Type B pancreatic cell (in vitro differentiated cells): ENCODE data around the gene SBK1. TPM values are rescaled to one million over a fixed set of nuclear protein-coding genes. Genes with fewer than 3 reads are reported as not detected.

Source experiments
- DNase-seq: peaks from one replicate; pipeline ENCODE4 v3.0.0; 2021; ENCODE audit warnings: mixed read lengths; ENCODE audit not compliant: unreplicated experiment; ENCODE audit errors: extremely low spot score
- H3K27ac Mint-ChIP-seq: 2 replicates; pipeline ENCODE4 v1.8.0; 2021; ENCODE audit warnings: mild to moderate bottlenecking, mixed read lengths
- H3K27me3 Mint-ChIP-seq: 2 replicates; pipeline ENCODE4 v1.8.0; 2021; ENCODE audit warnings: mixed read lengths
- H3K36me3 Mint-ChIP-seq: 2 replicates; pipeline ENCODE4 v1.8.0; 2021; ENCODE audit warnings: mixed read lengths
- H3K4me1 Mint-ChIP-seq: one replicate; pipeline ENCODE4 v1.8.0; 2021; ENCODE audit warnings: mixed read lengths; ENCODE audit not compliant: unreplicated experiment
- H3K4me3 Mint-ChIP-seq: 2 replicates; pipeline ENCODE4 v1.8.0; 2021; ENCODE audit warnings: mild to moderate bottlenecking, mixed read lengths
- H3K9me3 Mint-ChIP-seq: 2 replicates; pipeline ENCODE4 v1.8.0; 2021; ENCODE audit warnings: mixed read lengths
- CTCF ChIP-seq: fragments of 200-600 bp; sonication (generic); conservative IDR thresholded peaks from 2 replicates; pipeline ENCODE4 v1.5.0; 2021; ENCODE audit warnings: antibody characterized with exemption, mild to moderate bottlenecking
- total RNA-seq: library from RNA; stranded (reverse); gene quantifications from 2 replicates; pipeline ENCODE4 v1.2.1, GENCODE V29; 2021; ENCODE audit warnings: low replicate concordance

Gene SBK1
- total RNA-seq, 1 donor from 2014 or later, result 31.9 TPM

GRCh38 chr16:28274676-28275075 is 17.6 kb upstream of the SBK1 start:
- Mint-ChIP-seq H3K27me3 (peaks cover 37% of the 10 kb centered on the region), H3K36me3 (no peaks in the 10 kb centered on the region), H3K27ac (no peak overlapping the region), H3K9me3 (no peaks in the 10 kb centered on the region), H3K4me3 (no peak overlapping the region), H3K4me1 (peaks cover 5% of the 10 kb centered on the region)
- DNase-seq, result no peak
- TF ChIP-seq CTCF, result no peak

GRCh38 chr16:28276301-28276700 is 16.0 kb upstream of the SBK1 start:
- Mint-ChIP-seq H3K4me1 (peaks cover 5% of the 10 kb centered on the region), H3K27me3 (peaks cover 37% of the 10 kb centered on the region), H3K4me3 (no peak overlapping the region), H3K36me3 (no peaks in the 10 kb centered on the region), H3K27ac (no peak overlapping the region), H3K9me3 (no peaks in the 10 kb centered on the region)
- TF ChIP-seq CTCF, result no peak
- no peak for DNase-seq

GRCh38 chr16:28277537-28278388 is 14.6 kb upstream of the SBK1 start:
- H3K27me3 Mint-ChIP-seq, result peaks cover 37% of the 10 kb centered on the region

GRCh38 chr16:28279006-28279405 is 13.3 kb upstream of the SBK1 start:
- no peaks in the 10 kb centered on the region for H3K9me3 Mint-ChIP-seq
- H3K27ac Mint-ChIP-seq, result no peak overlapping the region
- no peak for DNase-seq
- no peak for TF ChIP-seq CTCF
- peaks cover 32% of the 10 kb centered on the region for H3K27me3 Mint-ChIP-seq
- no peaks in the 10 kb centered on the region for H3K36me3 Mint-ChIP-seq
- peaks cover 5% of the 10 kb centered on the region for H3K4me1 Mint-ChIP-seq
- H3K4me3 Mint-ChIP-seq, result no peak overlapping the region

More at GRCh38 chr16:28277537-28278388, 14.6 kb upstream of the SBK1 start:
- Mint-ChIP-seq H3K4me1 (peaks cover 5% of the 10 kb centered on the region), H3K27ac (peak overlapping the region; percentile 66), H3K4me3 (peak overlapping the region; percentile 83), H3K36me3 (no peaks in the 10 kb centered on the region), H3K9me3 (no peaks in the 10 kb centered on the region)
- peak; percentile 99 for TF ChIP-seq CTCF
- DNase-seq, result peak; percentile 91

- Mint-ChIP-seq H3K27ac (no peak overlapping the region), H3K36me3 (no peaks in the 10 kb centered on the region), H3K9me3 (no peaks in the 10 kb centered on the region), H3K4me3 (no peak overlapping the region), H3K4me1 (peaks cover 5% of the 10 kb centered on the region), H3K27me3 (peaks cover 12% of the 10 kb centered on the region)
- no peak for TF ChIP-seq CTCF
- DNase-seq, result no peak
Measured at GRCh38 chr16:28280881-28281836, 11.2 kb upstream of the SBK1 start.
